A549 (cell line): Measurements from ENCODE around the gene CLIC5. TPM values are rescaled to one million over a fixed set of nuclear protein-coding genes. Genes with fewer than 3 reads are reported as not detected.

Experiments
- ATAC-seq, 2 experiments: fragments of 200-7000 bp in 1 of 2; fragments of >200 bp in 1 of 2; cut with Nextera tagmentation in 1 of 2; cut with Tn5 transposase in 1 of 2; 3 replicates each; pipeline versions ENCODE4 v1.8.0 to v1.9.1; 2018 to 2020; ENCODE audit warnings: mild to moderate bottlenecking in 1 of 2, moderate library complexity in 1 of 2
- CTCF ChIA-PET: fragments of 300-600 bp; sonication (Branson Sonifier 250); formaldehyde crosslinking; extraction: SDS; loops from one replicate; lab custom pipeline; 2021; ENCODE audit warnings: antibody characterized with exemption, inconsistent platforms; lab: Yijun Ruan, JAX
- POLR2A ChIA-PET: fragments of 350-600 bp; formaldehyde crosslinking; extraction: SDS; loops from one replicate; lab custom pipeline; 2021; ENCODE audit warnings: antibody characterized with exemption, inconsistent platforms; lab: Yijun Ruan, JAX
- DNase-seq, 2 experiments: peaks; one replicate each; pipeline versions ENCODE4 v3.0.0 to v3.0.0-alpha.2; 2011 to 2016; ENCODE audit warnings: low read depth in 1 of 2, low spot score in 1 of 2
- FAIRE-seq: peaks from 2 replicates; lab custom pipeline; 2011; peaks lifted over from hg19 to GRCh38; lab: Jason Lieb, UNC
- H3K27ac ChIP-seq, 2 experiments: fragments of >200 bp; sonication (Bioruptor Twin); formaldehyde crosslinking; 3 replicates each; pipeline ENCODE4 v1.5.1; 2016 to 2017
- H3K4me1 ChIP-seq: fragments of >200 bp; sonication (Bioruptor Twin); formaldehyde crosslinking; 3 replicates; pipeline ENCODE4 v1.6.1; 2016
- H3K4me2 ChIP-seq: fragments of >200 bp; sonication (Bioruptor Twin); formaldehyde crosslinking; 3 replicates; pipeline ENCODE4 v1.6.1; 2016
- H3K4me3 ChIP-seq: fragments of >200 bp; sonication (Bioruptor Twin); formaldehyde crosslinking; 3 replicates; pipeline ENCODE4 v1.5.1; 2016
- H3K9me3 ChIP-seq: fragments of >200 bp; sonication (Bioruptor Twin); formaldehyde crosslinking; 3 replicates; pipeline ENCODE4 v1.6.1; 2016
- BHLHE40 ChIP-seq: IDR thresholded peaks from 2 replicates; pipeline ENCODE4 v1.6.1; 2012; ENCODE audit warnings: low read depth, low read length, inconsistent platforms
- CHD4 ChIP-seq: fragments of 200-600 bp; sonication (generic); IDR thresholded peaks from 2 replicates; pipeline ENCODE4 v1.6.1; 2016; ENCODE audit warnings: antibody characterized with exemption, mild to moderate bottlenecking, borderline replicate concordance
- EHF ChIP-seq: fragments of 250-450 bp; sonication (Bioruptor Pico); IDR thresholded peaks from 2 replicates; pipeline ENCODE4 v1.5.0; 2020; ENCODE audit warnings: mild to moderate bottlenecking
- ESRRA ChIP-seq: fragments of 150-350 bp; IDR thresholded peaks from 2 replicates; pipeline ENCODE4 v1.6.1; 2014; ENCODE audit warnings: mild to moderate bottlenecking, low read length, borderline replicate concordance
- FOXS1 ChIP-seq: fragments of 250-450 bp; sonication (Bioruptor Pico); IDR thresholded peaks from 2 replicates; pipeline ENCODE4 v1.5.0; 2020; ENCODE audit warnings: mild to moderate bottlenecking, moderate library complexity
- GATA3 ChIP-seq: IDR thresholded peaks from 2 replicates; pipeline ENCODE4 v1.6.1; 2012; ENCODE audit warnings: borderline replicate concordance
- HEYL ChIP-seq: fragments of 250-450 bp; sonication (Bioruptor Pico); IDR thresholded peaks from 2 replicates; pipeline ENCODE4 v1.8.0; 2021; ENCODE audit warnings: mild to moderate bottlenecking, moderate library complexity
- HOXA7 ChIP-seq: fragments of 250-450 bp; sonication (Bioruptor Pico); IDR thresholded peaks from 2 replicates; pipeline ENCODE4 v1.5.0; 2020; ENCODE audit warnings: mild to moderate bottlenecking, moderate library complexity
- KDM5A ChIP-seq: fragments of 200-600 bp; sonication (generic); IDR thresholded peaks from 2 replicates; pipeline ENCODE4 v1.6.1; 2016; ENCODE audit warnings: antibody characterized with exemption, mild to moderate bottlenecking
- MAFK ChIP-seq: fragments of 450-650 bp; IDR thresholded peaks from 2 replicates; pipeline ENCODE4 v1.6.1; 2014; ENCODE audit not compliant: partially characterized antibody
- NR3C1 ChIP-seq: fragments of >200 bp; sonication (Bioruptor Twin); formaldehyde crosslinking; IDR thresholded peaks from 3 replicates; pipeline ENCODE4 v1.6.1; 2017
- PHF8 ChIP-seq: fragments of 200-600 bp; sonication (generic); IDR thresholded peaks from 2 replicates; pipeline ENCODE4 v1.6.1; 2016; ENCODE audit warnings: low read depth, mild to moderate bottlenecking, antibody characterized with exemption, moderate library complexity, borderline replicate concordance
- RARB ChIP-seq: fragments of 250-450 bp; sonication (Bioruptor Pico); IDR thresholded peaks from 2 replicates; pipeline ENCODE4 v1.8.0; 2021; ENCODE audit warnings: mild to moderate bottlenecking, moderate library complexity
- RCOR1 ChIP-seq: fragments of 150-350 bp; IDR thresholded peaks from 2 replicates; pipeline ENCODE4 v1.6.1; 2014; ENCODE audit warnings: antibody characterized with exemption, low read length, low read depth
- SMC3 ChIP-seq: fragments of >200 bp; sonication (Bioruptor Twin); formaldehyde crosslinking; IDR thresholded peaks from 3 replicates; pipeline ENCODE4 v1.6.1; 2018; ENCODE audit warnings: inconsistent platforms
- SREBF2 ChIP-seq: fragments of 450-650 bp; IDR thresholded peaks from 2 replicates; pipeline ENCODE4 v1.6.1; 2014; ENCODE audit warnings: mild to moderate bottlenecking, moderate library complexity
- TFCP2L1 ChIP-seq: fragments of 250-450 bp; sonication (Bioruptor Pico); IDR thresholded peaks from 2 replicates; pipeline ENCODE4 v1.5.0; 2021; ENCODE audit warnings: mild to moderate bottlenecking
- ZC3H11A ChIP-seq: fragments of 450-650 bp; IDR thresholded peaks from 2 replicates; pipeline ENCODE4 v1.6.1; 2014; ENCODE audit warnings: antibody characterized with exemption, mild to moderate bottlenecking
- ZFP36 ChIP-seq: fragments of 450-650 bp; IDR thresholded peaks from 2 replicates; pipeline ENCODE4 v1.6.1; 2014; ENCODE audit warnings: borderline replicate concordance; ENCODE audit not compliant: partially characterized antibody
- ZSCAN20 ChIP-seq: fragments of 250-450 bp; sonication (Bioruptor Pico); IDR thresholded peaks from 2 replicates; pipeline ENCODE4 v1.8.0; 2022; ENCODE audit warnings: mild to moderate bottlenecking, moderate library complexity
- WGBS: methylation state at CpG from one replicate; pipeline ENCODE4 v1.1.6; 2017; ENCODE audit errors: missing lambda C conversion rate; 5-methylcytosine and 5-hydroxymethylcytosine counted together
- polyA plus RNA-seq, 4 experiments: library from polyadenylated mRNA; depleted of rRNA in 3 of 4; stranded (reverse); fragments of >200 nt; fragmentation: RNase III in 1 of 4; extraction: RNeasy Plus Mini Kit Qiagen cat#74134 plus additional on column Dnase treatment in 1 of 4; gene quantifications; 2 replicates in 3 of 4; 3 replicates in 1 of 4; pipeline ENCODE4 v1.2.3, GENCODE V29; 2011 to 2017
- TF ChIP-seq, protein P1 (sequence below): fragments of >200 bp; sonication (Bioruptor Twin); formaldehyde crosslinking; IDR thresholded peaks from 3 replicates; pipeline ENCODE4 v1.6.1; 2016
- TF ChIP-seq, protein P2 (sequence below): IDR thresholded peaks from 2 replicates; pipeline ENCODE4 v1.6.1; 2012; ENCODE audit warnings: low read depth, borderline replicate concordance
- TF ChIP-seq, protein P3 (sequence below): IDR thresholded peaks from 2 replicates; pipeline ENCODE4 v1.6.1; 2012
- TF ChIP-seq, protein P4 (sequence below): fragments of >200 bp; sonication (Bioruptor Twin); formaldehyde crosslinking; IDR thresholded peaks from 3 replicates; pipeline ENCODE4 v1.5.1; 2016
- TF ChIP-seq, protein P5 (sequence below): fragments of 450-650 bp; IDR thresholded peaks from 2 replicates; pipeline ENCODE4 v1.6.1; 2014; ENCODE audit warnings: antibody characterized with exemption
- TF ChIP-seq, protein P6 (sequence below): fragments of 250-450 bp; sonication (Bioruptor Pico); IDR thresholded peaks from 2 replicates; pipeline ENCODE4 v1.5.0; 2020; ENCODE audit warnings: low read depth, mild to moderate bottlenecking, moderate library complexity
- TF ChIP-seq, protein P7 (sequence below): fragments of 150-350 bp; IDR thresholded peaks from 2 replicates; pipeline ENCODE4 v1.6.1; 2014; ENCODE audit warnings: low read depth, mild to moderate bottlenecking, low read length

Gene CLIC5
- polyA plus RNA-seq, 2 of the 4 experiments (the other 2 are of a cell fraction) = not detected

DNA sequence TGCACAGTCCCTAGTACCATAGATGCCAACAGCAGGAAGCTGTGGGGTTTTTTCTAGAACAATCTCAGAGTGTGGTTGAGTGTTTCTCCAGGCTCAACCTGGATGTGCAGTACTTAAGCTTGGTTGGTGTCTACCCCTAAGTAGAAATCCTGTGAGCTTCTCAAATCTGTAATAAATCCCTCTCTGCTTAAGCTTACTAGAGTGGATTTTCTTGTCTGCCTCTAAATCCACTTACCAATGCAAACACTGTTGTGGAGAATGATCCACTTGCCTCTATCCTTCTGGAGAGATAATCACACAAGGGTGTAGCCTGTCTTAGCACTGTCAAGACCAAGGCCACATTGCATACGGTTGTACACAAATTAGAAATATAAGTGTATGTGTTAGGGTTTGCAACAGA, 43.3 kb upstream of the CLIC5 start:
- Histone ChIP-seq H3K27ac (no peak overlapping the region), H3K4me2 (no peak overlapping the region), H3K4me3 (no peak overlapping the region), H3K9me3 (no peaks in the 10 kb centered on the region), H3K4me1 (no peaks in the 10 kb centered on the region)
- ATAC-seq (no peak), DNase-seq (no peak), FAIRE-seq (no peak)
- 0% methylated on average over 1 of the region's 1 CpG for WGBS
- ChIA-PET CTCF (no interaction called here), POLR2A (no interaction called here)
- TF ChIP-seq HOXA7 (CRISPR knock-in tag) (no peak), FOXS1 (no peak), ZC3H11A (no peak), SREBF2 (no peak), RARB (CRISPR knock-in tag) (no peak), SMC3 (no peak), CHD4 (no peak), HEYL (no peak), NR3C1 (no peak), ZFP36 (no peak), MAFK (no peak), ESRRA (no peak), BHLHE40 (no peak)
- TF ChIP-seq, protein P1, sequence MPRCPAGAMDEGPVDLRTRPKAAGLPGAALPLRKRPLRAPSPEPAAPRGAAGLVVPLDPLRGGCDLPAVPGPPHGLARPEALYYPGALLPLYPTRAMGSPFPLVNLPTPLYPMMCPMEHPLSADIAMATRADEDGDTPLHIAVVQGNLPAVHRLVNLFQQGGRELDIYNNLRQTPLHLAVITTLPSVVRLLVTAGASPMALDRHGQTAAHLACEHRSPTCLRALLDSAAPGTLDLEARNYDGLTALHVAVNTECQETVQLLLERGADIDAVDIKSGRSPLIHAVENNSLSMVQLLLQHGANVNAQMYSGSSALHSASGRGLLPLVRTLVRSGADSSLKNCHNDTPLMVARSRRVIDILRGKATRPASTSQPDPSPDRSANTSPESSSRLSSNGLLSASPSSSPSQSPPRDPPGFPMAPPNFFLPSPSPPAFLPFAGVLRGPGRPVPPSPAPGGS = no peak
- TF ChIP-seq, protein P2, sequence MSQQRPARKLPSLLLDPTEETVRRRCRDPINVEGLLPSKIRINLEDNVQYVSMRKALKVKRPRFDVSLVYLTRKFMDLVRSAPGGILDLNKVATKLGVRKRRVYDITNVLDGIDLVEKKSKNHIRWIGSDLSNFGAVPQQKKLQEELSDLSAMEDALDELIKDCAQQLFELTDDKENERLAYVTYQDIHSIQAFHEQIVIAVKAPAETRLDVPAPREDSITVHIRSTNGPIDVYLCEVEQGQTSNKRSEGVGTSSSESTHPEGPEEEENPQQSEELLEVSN = no peak
- TF ChIP-seq, protein P3, sequence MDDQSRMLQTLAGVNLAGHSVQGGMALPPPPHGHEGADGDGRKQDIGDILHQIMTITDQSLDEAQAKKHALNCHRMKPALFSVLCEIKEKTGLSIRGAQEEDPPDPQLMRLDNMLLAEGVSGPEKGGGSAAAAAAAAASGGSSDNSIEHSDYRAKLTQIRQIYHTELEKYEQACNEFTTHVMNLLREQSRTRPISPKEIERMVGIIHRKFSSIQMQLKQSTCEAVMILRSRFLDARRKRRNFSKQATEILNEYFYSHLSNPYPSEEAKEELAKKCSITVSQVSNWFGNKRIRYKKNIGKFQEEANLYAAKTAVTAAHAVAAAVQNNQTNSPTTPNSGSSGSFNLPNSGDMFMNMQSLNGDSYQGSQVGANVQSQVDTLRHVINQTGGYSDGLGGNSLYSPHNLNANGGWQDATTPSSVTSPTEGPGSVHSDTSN = no peak

DNA sequence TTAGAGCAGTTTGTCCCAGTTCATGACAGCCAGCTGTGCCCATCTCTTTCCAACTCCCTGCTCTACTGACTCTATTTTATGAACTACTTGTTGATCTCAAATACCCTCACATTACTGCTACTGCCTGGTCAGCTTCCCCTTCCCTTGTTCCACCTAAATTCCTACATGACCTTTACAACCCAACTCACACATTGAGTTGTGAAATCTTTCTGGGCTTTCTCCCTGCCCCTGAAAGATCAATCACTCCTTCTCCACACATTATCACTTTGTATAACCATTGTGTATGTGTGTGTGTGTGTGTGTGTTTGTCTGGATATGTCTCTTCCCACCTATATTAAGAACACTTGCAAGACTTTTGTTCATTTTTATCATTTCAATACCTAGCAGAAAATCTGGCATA, 42.1 kb upstream of the CLIC5 start:
- no peak for FAIRE-seq
- no peak for ATAC-seq
- TF ChIP-seq, protein P3 = no peak
- TF ChIP-seq CHD4 = no peak
- TF ChIP-seq, protein P4, sequence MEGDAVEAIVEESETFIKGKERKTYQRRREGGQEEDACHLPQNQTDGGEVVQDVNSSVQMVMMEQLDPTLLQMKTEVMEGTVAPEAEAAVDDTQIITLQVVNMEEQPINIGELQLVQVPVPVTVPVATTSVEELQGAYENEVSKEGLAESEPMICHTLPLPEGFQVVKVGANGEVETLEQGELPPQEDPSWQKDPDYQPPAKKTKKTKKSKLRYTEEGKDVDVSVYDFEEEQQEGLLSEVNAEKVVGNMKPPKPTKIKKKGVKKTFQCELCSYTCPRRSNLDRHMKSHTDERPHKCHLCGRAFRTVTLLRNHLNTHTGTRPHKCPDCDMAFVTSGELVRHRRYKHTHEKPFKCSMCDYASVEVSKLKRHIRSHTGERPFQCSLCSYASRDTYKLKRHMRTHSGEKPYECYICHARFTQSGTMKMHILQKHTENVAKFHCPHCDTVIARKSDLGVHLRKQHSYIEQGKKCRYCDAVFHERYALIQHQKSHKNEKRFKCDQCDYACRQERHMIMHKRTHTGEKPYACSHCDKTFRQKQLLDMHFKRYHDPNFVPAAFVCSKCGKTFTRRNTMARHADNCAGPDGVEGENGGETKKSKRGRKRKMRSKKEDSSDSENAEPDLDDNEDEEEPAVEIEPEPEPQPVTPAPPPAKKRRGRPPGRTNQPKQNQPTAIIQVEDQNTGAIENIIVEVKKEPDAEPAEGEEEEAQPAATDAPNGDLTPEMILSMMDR = no peak
- TF ChIP-seq, protein P5, sequence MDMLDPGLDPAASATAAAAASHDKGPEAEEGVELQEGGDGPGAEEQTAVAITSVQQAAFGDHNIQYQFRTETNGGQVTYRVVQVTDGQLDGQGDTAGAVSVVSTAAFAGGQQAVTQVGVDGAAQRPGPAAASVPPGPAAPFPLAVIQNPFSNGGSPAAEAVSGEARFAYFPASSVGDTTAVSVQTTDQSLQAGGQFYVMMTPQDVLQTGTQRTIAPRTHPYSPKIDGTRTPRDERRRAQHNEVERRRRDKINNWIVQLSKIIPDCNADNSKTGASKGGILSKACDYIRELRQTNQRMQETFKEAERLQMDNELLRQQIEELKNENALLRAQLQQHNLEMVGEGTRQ = no peak
- TF ChIP-seq HOXA7 (CRISPR knock-in tag) = no peak
- TF ChIP-seq, protein P6, sequence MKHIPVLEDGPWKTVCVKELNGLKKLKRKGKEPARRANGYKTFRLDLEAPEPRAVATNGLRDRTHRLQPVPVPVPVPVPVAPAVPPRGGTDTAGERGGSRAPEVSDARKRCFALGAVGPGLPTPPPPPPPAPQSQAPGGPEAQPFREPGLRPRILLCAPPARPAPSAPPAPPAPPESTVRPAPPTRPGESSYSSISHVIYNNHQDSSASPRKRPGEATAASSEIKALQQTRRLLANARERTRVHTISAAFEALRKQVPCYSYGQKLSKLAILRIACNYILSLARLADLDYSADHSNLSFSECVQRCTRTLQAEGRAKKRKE (CRISPR knock-in tag) = no peak
- no peak for TF ChIP-seq GATA3
- no peak for TF ChIP-seq RCOR1
- no peak for TF ChIP-seq PHF8
- TF ChIP-seq, protein P7, sequence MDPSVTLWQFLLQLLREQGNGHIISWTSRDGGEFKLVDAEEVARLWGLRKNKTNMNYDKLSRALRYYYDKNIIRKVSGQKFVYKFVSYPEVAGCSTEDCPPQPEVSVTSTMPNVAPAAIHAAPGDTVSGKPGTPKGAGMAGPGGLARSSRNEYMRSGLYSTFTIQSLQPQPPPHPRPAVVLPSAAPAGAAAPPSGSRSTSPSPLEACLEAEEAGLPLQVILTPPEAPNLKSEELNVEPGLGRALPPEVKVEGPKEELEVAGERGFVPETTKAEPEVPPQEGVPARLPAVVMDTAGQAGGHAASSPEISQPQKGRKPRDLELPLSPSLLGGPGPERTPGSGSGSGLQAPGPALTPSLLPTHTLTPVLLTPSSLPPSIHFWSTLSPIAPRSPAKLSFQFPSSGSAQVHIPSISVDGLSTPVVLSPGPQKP = no peak
- TF ChIP-seq ZSCAN20 (CRISPR knock-in tag) = no peak
- no peak for TF ChIP-seq ZFP36
- TF ChIP-seq, protein P1 = no peak
- TF ChIP-seq TFCP2L1 (CRISPR knock-in tag) = no peak
- no peak for TF ChIP-seq EHF (CRISPR knock-in tag)
- TF ChIP-seq ZC3H11A = no peak
- TF ChIP-seq BHLHE40 = no peak
- no peak for TF ChIP-seq KDM5A

More for the DNA sequence above, 42.1 kb upstream of the CLIC5 start:
- Histone ChIP-seq H3K9me3 (no peaks in the 10 kb centered on the region), H3K4me2 (no peak overlapping the region), H3K4me3 (no peak overlapping the region), H3K27ac (no peak overlapping the region), H3K4me1 (no peaks in the 10 kb centered on the region)
- no peak for DNase-seq
- ChIA-PET CTCF (no interaction called here), POLR2A (no interaction called here)
